Kidney epithelial cell (primary cell): ENCODE results near the gene PLXNA4. TPM values are rescaled to one million over a fixed set of nuclear protein-coding genes. Genes with fewer than 3 reads are reported as not detected.
"Not testable (repeated sequence)": the region's sequence is repeated elsewhere in the genome, so short reads cannot be mapped to it uniquely, and the experiment has no call there.

ENCODE experiments used
- DNase-seq: peaks from one replicate; pipeline ENCODE4 v3.0.0-alpha.2; 2010; ENCODE audit warnings: low read depth
- H3K27me3 ChIP-seq: 2 replicates; pipeline ENCODE4 v1.6.0; 2011; ENCODE audit warnings: low read length; ENCODE audit not compliant: control insufficient read depth, insufficient read depth
- H3K36me3 ChIP-seq: 2 replicates; pipeline ENCODE4 v1.5.1; 2011; ENCODE audit warnings: low read length; ENCODE audit not compliant: control insufficient read depth, insufficient read depth
- H3K4me3 ChIP-seq: 2 replicates; pipeline ENCODE4 v1.5.1; 2011; ENCODE audit warnings: low read depth, mild to moderate bottlenecking, control low read depth, low read length
- CTCF ChIP-seq: IDR thresholded peaks from 2 replicates; pipeline ENCODE4 v1.5.1; 2011; ENCODE audit warnings: mild to moderate bottlenecking, moderate library complexity, low read length, control low read depth, inconsistent platforms; ENCODE audit not compliant: insufficient read depth, poor library complexity, severe bottlenecking
- total RNA-seq: library from RNA; depleted of rRNA; stranded (reverse); fragments of >200 nt; gene quantifications from 2 replicates; pipeline ENCODE4 v1.2.3, GENCODE V29; 2015

The PLXNA4 gene
- total RNA-seq, 1 donor from 2014 or later, result 5.9 TPM

GRCh38 chr7:132392713-132393112 is 183.6 kb downstream of the PLXNA4 start:
- no peak for TF ChIP-seq CTCF
- H3K27me3 ChIP-seq, result no peaks in the 10 kb centered on the region
- no peaks in the 10 kb centered on the region for H3K36me3 ChIP-seq
- no peak overlapping the region for H3K4me3 ChIP-seq
- DNase-seq, result no peak

GRCh38 chr7:132390705-132391104 is 185.6 kb downstream of the PLXNA4 start:
- TF ChIP-seq CTCF, result no peak
- Histone ChIP-seq H3K36me3 (no peaks in the 10 kb centered on the region), H3K4me3 (no peak overlapping the region), H3K27me3 (no peaks in the 10 kb centered on the region)
- DNase-seq, result no peak

- DNase-seq, H3K4me3 ChIP-seq, H3K36me3 ChIP-seq, H3K27me3 ChIP-seq: not testable (repeated sequence)
Measured at GRCh38 chr7:132390049-132390448, 186.2 kb downstream of the PLXNA4 start.

GRCh38 chr7:132388688-132389087 is 187.6 kb downstream of the PLXNA4 start:
- no peaks in the 10 kb centered on the region for H3K27me3 ChIP-seq
- no peak for DNase-seq
- H3K4me3 ChIP-seq, result no peak overlapping the region
- no peaks in the 10 kb centered on the region for H3K36me3 ChIP-seq
- TF ChIP-seq CTCF, result no peak

GRCh38 chr7:132387596-132387995 is 188.7 kb downstream of the PLXNA4 start:
- no peak for TF ChIP-seq CTCF
- H3K36me3 ChIP-seq, result no peaks in the 10 kb centered on the region

GRCh38 chr7:132386201-132386681 is 190.0 kb downstream of the PLXNA4 start:
- Histone ChIP-seq H3K4me3 (no peak overlapping the region), H3K36me3 (no peaks in the 10 kb centered on the region), H3K27me3 (no peaks in the 10 kb centered on the region)
- TF ChIP-seq CTCF, result no peak
- DNase-seq, result no peak

More at GRCh38 chr7:132387596-132387995, 188.7 kb downstream of the PLXNA4 start:
- no peak for DNase-seq
- no peaks in the 10 kb centered on the region for H3K27me3 ChIP-seq
- H3K4me3 ChIP-seq, result no peak overlapping the region

- no peaks in the 10 kb centered on the region for H3K36me3 ChIP-seq
- H3K4me3 ChIP-seq, result no peak overlapping the region
- no peaks in the 10 kb centered on the region for H3K27me3 ChIP-seq
- DNase-seq, result no peak
- no peak for TF ChIP-seq CTCF
Measured at GRCh38 chr7:132383962-132384361, 192.3 kb downstream of the PLXNA4 start.
